Stomach (tissue), 4 donors: ENCODE results near the gene CNTNAP5.

Experiments used
- POLR2A ChIP-seq, 4 donors: fragments of 450-650 bp; IDR thresholded peaks; one replicate each; pipeline ENCODE4 v1.6.1; 2016; ENCODE audit warnings: antibody characterized with exemption in 4 of 4, control low read depth in 2 of 4, mild to moderate bottlenecking in 1 of 4, moderate library complexity in 1 of 4
- TF ChIP-seq, protein P1 (sequence below), 7 experiments: fragments of 450-650 bp in 4 of 7; fragments of 200-600 bp in 3 of 7; sonication (generic) in 3 of 7; IDR thresholded peaks; one replicate each; pipeline ENCODE4 v1.5.1; 2016 to 2019; ENCODE audit warnings: antibody characterized with exemption in 7 of 7, control low read depth in 2 of 7, mild to moderate bottlenecking in 1 of 7

DNA sequence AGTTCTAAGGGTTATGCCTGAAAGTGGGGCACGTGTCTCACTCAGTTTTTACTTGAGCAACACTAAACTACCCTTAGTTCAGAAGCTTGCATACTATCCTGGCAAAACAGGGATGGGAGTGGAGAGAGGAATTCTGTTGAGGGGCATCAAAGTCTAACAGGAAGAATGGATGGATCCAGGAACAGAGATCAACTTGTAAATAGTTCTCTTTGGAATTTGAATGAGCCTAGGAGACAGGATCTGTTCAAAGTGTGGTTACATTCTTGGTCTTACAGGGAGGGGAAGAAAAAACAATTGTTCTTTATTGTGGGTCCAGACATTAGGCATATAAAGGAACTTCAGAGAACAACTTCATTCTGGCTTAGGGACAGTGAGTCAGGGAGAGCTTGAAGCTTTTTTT is 560.2 kb downstream of the CNTNAP5 start:
- no peak for TF ChIP-seq POLR2A (IDR thresholded peaks at IDR 0.05)
- TF ChIP-seq, protein P1, sequence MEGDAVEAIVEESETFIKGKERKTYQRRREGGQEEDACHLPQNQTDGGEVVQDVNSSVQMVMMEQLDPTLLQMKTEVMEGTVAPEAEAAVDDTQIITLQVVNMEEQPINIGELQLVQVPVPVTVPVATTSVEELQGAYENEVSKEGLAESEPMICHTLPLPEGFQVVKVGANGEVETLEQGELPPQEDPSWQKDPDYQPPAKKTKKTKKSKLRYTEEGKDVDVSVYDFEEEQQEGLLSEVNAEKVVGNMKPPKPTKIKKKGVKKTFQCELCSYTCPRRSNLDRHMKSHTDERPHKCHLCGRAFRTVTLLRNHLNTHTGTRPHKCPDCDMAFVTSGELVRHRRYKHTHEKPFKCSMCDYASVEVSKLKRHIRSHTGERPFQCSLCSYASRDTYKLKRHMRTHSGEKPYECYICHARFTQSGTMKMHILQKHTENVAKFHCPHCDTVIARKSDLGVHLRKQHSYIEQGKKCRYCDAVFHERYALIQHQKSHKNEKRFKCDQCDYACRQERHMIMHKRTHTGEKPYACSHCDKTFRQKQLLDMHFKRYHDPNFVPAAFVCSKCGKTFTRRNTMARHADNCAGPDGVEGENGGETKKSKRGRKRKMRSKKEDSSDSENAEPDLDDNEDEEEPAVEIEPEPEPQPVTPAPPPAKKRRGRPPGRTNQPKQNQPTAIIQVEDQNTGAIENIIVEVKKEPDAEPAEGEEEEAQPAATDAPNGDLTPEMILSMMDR (IDR thresholded peaks at IDR 0.05), result no peak
